HepG2 (cell line): ENCODE results near the gene KCNK15. TPM values are rescaled to one million over a fixed set of nuclear protein-coding genes. Genes with fewer than 3 reads are reported as not detected.
A peak's percentile ranks its signal among the peaks of the same experiment; 100 is the strongest.

Experiments used
- GATAD2A ChIP-seq: IDR thresholded peaks from 2 replicates; pipeline ENCODE4 v1.6.1; 2016
- KDM3A ChIP-seq: IDR thresholded peaks from 2 replicates; pipeline ENCODE4 v1.6.1; 2018; ENCODE audit warnings: low read depth, missing compliant biosample characterization
- SOX5 ChIP-seq: IDR thresholded peaks from 2 replicates; pipeline ENCODE4 v1.6.1; 2016; ENCODE audit warnings: borderline replicate concordance
- ZFP82 ChIP-seq: sonication (generic); formaldehyde crosslinking; IDR thresholded peaks from 2 replicates; pipeline ENCODE4 v1.5.1; 2020; ENCODE audit warnings: mild to moderate bottlenecking, missing genetic modification reagents, borderline replicate concordance
- ZNF251 ChIP-seq: sonication (generic); formaldehyde crosslinking; IDR thresholded peaks from 2 replicates; pipeline ENCODE4 v1.9.0; 2021; ENCODE audit warnings: mild to moderate bottlenecking, missing genetic modification reagents
- ZNF558 ChIP-seq: sonication (generic); formaldehyde crosslinking; IDR thresholded peaks from 2 replicates; pipeline ENCODE4 v1.9.0; 2022; ENCODE audit warnings: mild to moderate bottlenecking, missing genetic modification reagents, borderline replicate concordance
- ZNF709 ChIP-seq: sonication (generic); formaldehyde crosslinking; IDR thresholded peaks from 2 replicates; pipeline ENCODE4 v1.5.0; 2020; ENCODE audit warnings: mild to moderate bottlenecking, missing genetic modification reagents
- polyA plus RNA-seq, 8 experiments: library from polyadenylated mRNA; depleted of rRNA in 3 of 8; stranded (reverse) in 7 of 8; unstranded in 1 of 8; fragments of >200 nt; fragmentation: Illumina TruSeq in 4 of 8; extraction: Trizol in 4 of 8; gene quantifications; 2 replicates each; pipeline versions ENCODE4 v1.2.1 to v1.2.3, GENCODE V29; 2011 to 2016; ENCODE audit warnings: low read depth in 4 of 8, missing spikeins in 1 of 8, mixed read lengths in 1 of 8; ENCODE audit not compliant: insufficient read depth in 1 of 8
- total RNA-seq, 5 experiments: library from RNA; depleted of rRNA; stranded (reverse); fragments of >200 nt; fragmentation: Illumina TruSeq; extraction: Trizol; gene quantifications; 2 replicates each; pipeline ENCODE4 v1.2.3, GENCODE V29; 2016; ENCODE audit warnings: low read depth in 1 of 5
- TF ChIP-seq, protein P1 (sequence below): sonication (generic); formaldehyde crosslinking; IDR thresholded peaks from 2 replicates; pipeline ENCODE4 v1.4.0; 2020; ENCODE audit warnings: missing genetic modification reagents, borderline replicate concordance
- TF ChIP-seq, protein P2 (sequence below): IDR thresholded peaks from 2 replicates; pipeline ENCODE4 v1.6.1; 2016; ENCODE audit warnings: low read depth, control low read depth
- TF ChIP-seq, protein P3 (sequence below): sonication (generic); formaldehyde crosslinking; IDR thresholded peaks from 2 replicates; pipeline ENCODE4 v1.4.0; 2020; ENCODE audit warnings: mild to moderate bottlenecking, missing genetic modification reagents
- TF ChIP-seq, protein P4 (sequence below): sonication (generic); formaldehyde crosslinking; conservative IDR thresholded peaks from 2 replicates; pipeline ENCODE4 v1.8.1; 2023; ENCODE audit warnings: missing genetic modification reagents
- TF ChIP-seq, protein P5 (sequence below): sonication (generic); formaldehyde crosslinking; IDR thresholded peaks from 2 replicates; pipeline ENCODE4 v1.5.1; 2020; ENCODE audit warnings: mild to moderate bottlenecking, moderate library complexity, missing genetic modification reagents
- TF ChIP-seq, protein P6 (sequence below): sonication (generic); formaldehyde crosslinking; IDR thresholded peaks from 2 replicates; pipeline ENCODE4 v1.8.0; 2022; ENCODE audit warnings: low read depth, missing genetic modification reagents
- TF ChIP-seq, protein P7 (sequence below): IDR thresholded peaks from 2 replicates; pipeline ENCODE4 v1.6.1; 2018; ENCODE audit warnings: missing genetic modification reagents

KCNK15 gene
- total and polyA plus RNA-seq, 2 of the 13 experiments (the other 11 are each of a cell fraction or from before 2014, with no cell fraction given) = 0.03 TPM; not detected in 1

DNA sequence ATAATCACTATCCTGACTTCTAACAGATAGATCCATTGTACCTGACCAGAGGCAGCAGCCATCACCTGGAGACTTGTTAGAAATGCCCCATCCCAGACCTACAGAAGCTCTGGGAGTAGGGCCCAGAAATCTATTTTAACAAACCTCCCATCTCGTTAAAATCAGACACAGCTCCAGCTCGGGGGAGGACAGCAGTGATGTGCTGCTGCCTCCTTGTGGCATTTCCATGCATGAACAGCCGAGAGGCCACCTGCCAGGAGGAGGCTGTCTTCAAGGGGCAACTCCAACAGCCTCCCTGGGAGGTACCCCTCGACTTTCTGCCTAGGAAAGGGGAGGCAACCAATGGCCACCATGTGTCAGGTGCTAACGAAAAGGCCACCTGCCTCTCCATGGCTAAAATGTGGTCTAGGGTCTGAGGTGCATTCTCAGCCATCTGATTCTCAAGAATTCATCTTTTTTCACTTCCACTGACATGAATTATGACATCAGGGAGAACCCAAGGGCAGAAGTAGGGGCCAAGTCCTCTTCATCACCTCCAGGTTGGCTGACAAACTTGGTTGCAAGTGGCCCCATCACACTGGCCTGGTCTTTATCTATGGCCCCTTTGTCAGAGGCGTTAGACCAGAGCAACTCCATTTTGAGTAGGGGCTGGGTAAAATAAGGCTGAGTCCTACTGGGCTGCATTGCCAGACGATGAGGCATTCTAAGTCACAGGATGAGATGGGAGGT lies 12.2 kb upstream of the KCNK15 start (continued):
- TF ChIP-seq, protein P1, sequence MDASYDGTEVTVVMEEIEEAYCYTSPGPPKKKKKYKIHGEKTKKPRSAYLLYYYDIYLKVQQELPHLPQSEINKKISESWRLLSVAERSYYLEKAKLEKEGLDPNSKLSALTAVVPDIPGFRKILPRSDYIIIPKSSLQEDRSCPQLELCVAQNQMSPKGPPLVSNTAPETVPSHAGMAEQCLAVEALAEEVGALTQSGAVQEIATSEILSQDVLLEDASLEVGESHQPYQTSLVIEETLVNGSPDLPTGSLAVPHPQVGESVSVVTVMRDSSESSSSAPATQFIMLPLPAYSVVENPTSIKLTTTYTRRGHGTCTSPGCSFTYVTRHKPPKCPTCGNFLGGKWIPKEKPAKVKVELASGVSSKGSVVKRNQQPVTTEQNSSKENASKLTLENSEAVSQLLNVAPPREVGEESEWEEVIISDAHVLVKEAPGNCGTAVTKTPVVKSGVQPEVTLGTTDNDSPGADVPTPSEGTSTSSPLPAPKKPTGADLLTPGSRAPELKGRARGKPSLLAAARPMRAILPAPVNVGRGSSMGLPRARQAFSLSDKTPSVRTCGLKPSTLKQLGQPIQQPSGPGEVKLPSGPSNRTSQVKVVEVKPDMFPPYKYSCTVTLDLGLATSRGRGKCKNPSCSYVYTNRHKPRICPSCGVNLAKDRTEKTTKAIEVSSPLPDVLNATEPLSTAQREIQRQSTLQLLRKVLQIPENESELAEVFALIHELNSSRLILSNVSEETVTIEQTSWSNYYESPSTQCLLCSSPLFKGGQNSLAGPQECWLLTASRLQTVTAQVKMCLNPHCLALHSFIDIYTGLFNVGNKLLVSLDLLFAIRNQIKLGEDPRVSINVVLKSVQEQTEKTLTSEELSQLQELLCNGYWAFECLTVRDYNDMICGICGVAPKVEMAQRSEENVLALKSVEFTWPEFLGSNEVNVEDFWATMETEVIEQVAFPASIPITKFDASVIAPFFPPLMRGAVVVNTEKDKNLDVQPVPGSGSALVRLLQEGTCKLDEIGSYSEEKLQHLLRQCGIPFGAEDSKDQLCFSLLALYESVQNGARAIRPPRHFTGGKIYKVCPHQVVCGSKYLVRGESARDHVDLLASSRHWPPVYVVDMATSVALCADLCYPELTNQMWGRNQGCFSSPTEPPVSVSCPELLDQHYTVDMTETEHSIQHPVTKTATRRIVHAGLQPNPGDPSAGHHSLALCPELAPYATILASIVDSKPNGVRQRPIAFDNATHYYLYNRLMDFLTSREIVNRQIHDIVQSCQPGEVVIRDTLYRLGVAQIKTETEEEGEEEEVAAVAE (CRISPR knock-in tag) = no peak
- TF ChIP-seq ZNF709 (CRISPR knock-in tag) (0 out of 2 replicates have a peak, but pooled peaks have one; percentile 27), KDM3A (CRISPR knock-in tag) (peak; percentile 71; the same call in 1 of the 2 replicates), ZFP82 (no peak), ZNF251 (CRISPR knock-in tag) (no peak), ZNF558 (CRISPR knock-in tag) (no peak), SOX5 (peak; percentile 15; the same call in 1 of the 2 replicates), GATAD2A (CRISPR knock-in tag) (peak; percentile 35; the same call in 1 of the 2 replicates)
- TF ChIP-seq, protein P2, sequence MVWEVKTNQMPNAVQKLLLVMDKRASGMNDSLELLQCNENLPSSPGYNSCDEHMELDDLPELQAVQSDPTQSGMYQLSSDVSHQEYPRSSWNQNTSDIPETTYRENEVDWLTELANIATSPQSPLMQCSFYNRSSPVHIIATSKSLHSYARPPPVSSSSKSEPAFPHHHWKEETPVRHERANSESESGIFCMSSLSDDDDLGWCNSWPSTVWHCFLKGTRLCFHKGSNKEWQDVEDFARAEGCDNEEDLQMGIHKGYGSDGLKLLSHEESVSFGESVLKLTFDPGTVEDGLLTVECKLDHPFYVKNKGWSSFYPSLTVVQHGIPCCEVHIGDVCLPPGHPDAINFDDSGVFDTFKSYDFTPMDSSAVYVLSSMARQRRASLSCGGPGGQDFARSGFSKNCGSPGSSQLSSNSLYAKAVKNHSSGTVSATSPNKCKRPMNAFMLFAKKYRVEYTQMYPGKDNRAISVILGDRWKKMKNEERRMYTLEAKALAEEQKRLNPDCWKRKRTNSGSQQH (CRISPR knock-in tag) = 0 out of 2 replicates have a peak, but pooled peaks have one; percentile 30
- TF ChIP-seq, protein P3, sequence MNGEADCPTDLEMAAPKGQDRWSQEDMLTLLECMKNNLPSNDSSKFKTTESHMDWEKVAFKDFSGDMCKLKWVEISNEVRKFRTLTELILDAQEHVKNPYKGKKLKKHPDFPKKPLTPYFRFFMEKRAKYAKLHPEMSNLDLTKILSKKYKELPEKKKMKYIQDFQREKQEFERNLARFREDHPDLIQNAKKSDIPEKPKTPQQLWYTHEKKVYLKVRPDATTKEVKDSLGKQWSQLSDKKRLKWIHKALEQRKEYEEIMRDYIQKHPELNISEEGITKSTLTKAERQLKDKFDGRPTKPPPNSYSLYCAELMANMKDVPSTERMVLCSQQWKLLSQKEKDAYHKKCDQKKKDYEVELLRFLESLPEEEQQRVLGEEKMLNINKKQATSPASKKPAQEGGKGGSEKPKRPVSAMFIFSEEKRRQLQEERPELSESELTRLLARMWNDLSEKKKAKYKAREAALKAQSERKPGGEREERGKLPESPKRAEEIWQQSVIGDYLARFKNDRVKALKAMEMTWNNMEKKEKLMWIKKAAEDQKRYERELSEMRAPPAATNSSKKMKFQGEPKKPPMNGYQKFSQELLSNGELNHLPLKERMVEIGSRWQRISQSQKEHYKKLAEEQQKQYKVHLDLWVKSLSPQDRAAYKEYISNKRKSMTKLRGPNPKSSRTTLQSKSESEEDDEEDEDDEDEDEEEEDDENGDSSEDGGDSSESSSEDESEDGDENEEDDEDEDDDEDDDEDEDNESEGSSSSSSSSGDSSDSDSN (CRISPR knock-in tag) = no peak
- TF ChIP-seq, protein P4, sequence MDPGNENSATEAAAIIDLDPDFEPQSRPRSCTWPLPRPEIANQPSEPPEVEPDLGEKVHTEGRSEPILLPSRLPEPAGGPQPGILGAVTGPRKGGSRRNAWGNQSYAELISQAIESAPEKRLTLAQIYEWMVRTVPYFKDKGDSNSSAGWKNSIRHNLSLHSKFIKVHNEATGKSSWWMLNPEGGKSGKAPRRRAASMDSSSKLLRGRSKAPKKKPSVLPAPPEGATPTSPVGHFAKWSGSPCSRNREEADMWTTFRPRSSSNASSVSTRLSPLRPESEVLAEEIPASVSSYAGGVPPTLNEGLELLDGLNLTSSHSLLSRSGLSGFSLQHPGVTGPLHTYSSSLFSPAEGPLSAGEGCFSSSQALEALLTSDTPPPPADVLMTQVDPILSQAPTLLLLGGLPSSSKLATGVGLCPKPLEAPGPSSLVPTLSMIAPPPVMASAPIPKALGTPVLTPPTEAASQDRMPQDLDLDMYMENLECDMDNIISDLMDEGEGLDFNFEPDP (CRISPR knock-in tag) = no peak
- TF ChIP-seq, protein P5, sequence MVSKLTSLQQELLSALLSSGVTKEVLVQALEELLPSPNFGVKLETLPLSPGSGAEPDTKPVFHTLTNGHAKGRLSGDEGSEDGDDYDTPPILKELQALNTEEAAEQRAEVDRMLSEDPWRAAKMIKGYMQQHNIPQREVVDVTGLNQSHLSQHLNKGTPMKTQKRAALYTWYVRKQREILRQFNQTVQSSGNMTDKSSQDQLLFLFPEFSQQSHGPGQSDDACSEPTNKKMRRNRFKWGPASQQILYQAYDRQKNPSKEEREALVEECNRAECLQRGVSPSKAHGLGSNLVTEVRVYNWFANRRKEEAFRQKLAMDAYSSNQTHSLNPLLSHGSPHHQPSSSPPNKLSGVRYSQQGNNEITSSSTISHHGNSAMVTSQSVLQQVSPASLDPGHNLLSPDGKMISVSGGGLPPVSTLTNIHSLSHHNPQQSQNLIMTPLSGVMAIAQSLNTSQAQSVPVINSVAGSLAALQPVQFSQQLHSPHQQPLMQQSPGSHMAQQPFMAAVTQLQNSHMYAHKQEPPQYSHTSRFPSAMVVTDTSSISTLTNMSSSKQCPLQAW (CRISPR knock-in tag) = 0 out of 2 replicates have a peak, but pooled peaks have one; percentile 31
- TF ChIP-seq, protein P6, sequence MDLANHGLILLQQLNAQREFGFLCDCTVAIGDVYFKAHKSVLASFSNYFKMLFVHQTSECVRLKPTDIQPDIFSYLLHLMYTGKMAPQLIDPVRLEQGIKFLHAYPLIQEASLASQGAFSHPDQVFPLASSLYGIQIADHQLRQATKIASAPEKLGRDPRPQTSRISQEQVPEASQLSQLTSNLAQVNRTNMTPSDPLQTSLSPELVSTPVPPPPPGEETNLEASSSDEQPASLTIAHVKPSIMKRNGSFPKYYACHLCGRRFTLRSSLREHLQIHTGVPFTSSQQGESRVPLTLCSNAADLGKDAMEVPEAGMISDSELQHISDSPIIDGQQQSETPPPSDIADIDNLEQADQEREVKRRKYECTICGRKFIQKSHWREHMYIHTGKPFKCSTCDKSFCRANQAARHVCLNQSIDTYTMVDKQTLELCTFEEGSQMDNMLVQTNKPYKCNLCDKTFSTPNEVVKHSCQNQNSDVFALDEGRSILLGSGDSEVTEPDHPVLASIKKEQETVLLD (CRISPR knock-in tag) = no peak
- TF ChIP-seq, protein P7, sequence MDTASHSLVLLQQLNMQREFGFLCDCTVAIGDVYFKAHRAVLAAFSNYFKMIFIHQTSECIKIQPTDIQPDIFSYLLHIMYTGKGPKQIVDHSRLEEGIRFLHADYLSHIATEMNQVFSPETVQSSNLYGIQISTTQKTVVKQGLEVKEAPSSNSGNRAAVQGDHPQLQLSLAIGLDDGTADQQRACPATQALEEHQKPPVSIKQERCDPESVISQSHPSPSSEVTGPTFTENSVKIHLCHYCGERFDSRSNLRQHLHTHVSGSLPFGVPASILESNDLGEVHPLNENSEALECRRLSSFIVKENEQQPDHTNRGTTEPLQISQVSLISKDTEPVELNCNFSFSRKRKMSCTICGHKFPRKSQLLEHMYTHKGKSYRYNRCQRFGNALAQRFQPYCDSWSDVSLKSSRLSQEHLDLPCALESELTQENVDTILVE (CRISPR knock-in tag) = no peak
